Panc1 (cell line): ENCODE measurements around the gene KHDRBS2. TPM values are rescaled to one million over a fixed set of nuclear protein-coding genes. Genes with fewer than 3 reads are reported as not detected.

Experiments used
- ATAC-seq: fragments of 200-7000 bp; cut with Tn5 transposase; 2 replicates; pipeline ENCODE4 v1.9.1; 2020; ENCODE audit warnings: mild to moderate bottlenecking, moderate library complexity
- BruUV-seq: library from RNA; stranded (reverse); fragments of 400-500 nt; replicated peaks from 2 replicates; lab custom pipeline; 2021; lab: Mats Ljungman, UMichigan
- CTCF ChIA-PET: fragments of 300-600 bp; sonication (Branson Sonifier 250); formaldehyde crosslinking; loops from one replicate; lab custom pipeline; 2022; ENCODE audit warnings: antibody characterized with exemption; lab: Charles Lee
- POLR2A ChIA-PET: fragments of 300-600 bp; sonication (Branson Sonifier 250); formaldehyde crosslinking; loops from one replicate; lab custom pipeline; 2022; ENCODE audit warnings: antibody characterized with exemption; lab: Charles Lee
- DNase-seq: peaks from one replicate; pipeline ENCODE4 v3.0.0-alpha.2; 2010; ENCODE audit warnings: low read depth, low spot score
- H3K27ac ChIP-seq: 2 replicates; pipeline ENCODE4 v1.5.1; 2011; ENCODE audit warnings: mild to moderate bottlenecking, low read length, inconsistent platforms
- H3K27me3 ChIP-seq: fragments of 200-500 bp; sonication (Bioruptor generic); 2 replicates; pipeline ENCODE4 v1.6.0; 2014; ENCODE audit warnings: low read length, inconsistent platforms; ENCODE audit not compliant: control insufficient read depth, insufficient read depth
- H3K36me3 ChIP-seq: fragments of 200-500 bp; sonication (Bioruptor generic); 2 replicates; pipeline ENCODE4 v1.5.1; 2014; ENCODE audit warnings: inconsistent platforms, mild to moderate bottlenecking, low read length, moderate library complexity; ENCODE audit not compliant: control insufficient read depth, insufficient read depth
- H3K4me1 ChIP-seq: 2 replicates; pipeline ENCODE4 v1.5.1; 2011; ENCODE audit warnings: inconsistent platforms, mild to moderate bottlenecking, low read length, moderate library complexity; ENCODE audit not compliant: control insufficient read depth, insufficient read depth
- H3K4me3 ChIP-seq, 2 experiments: 2 replicates each; pipeline ENCODE4 v1.5.1; 2011 to 2012; ENCODE audit warnings: low read depth in 2 of 2, low read length in 2 of 2, mild to moderate bottlenecking in 2 of 2, inconsistent platforms in 1 of 2, moderate library complexity in 1 of 2
- H3K9me3 ChIP-seq: fragments of 200-500 bp; sonication (Bioruptor generic); 2 replicates; pipeline ENCODE4 v1.5.1; 2014; ENCODE audit warnings: low read depth, mild to moderate bottlenecking, inconsistent platforms, low read length, moderate library complexity; ENCODE audit not compliant: control insufficient read depth, insufficient read depth
- POLR2AphosphoS5 ChIP-seq: IDR thresholded peaks from 2 replicates; pipeline ENCODE4 v1.6.1; 2012; ENCODE audit warnings: mild to moderate bottlenecking, low read depth, low read length, moderate library complexity
- SIN3A ChIP-seq: IDR thresholded peaks from 2 replicates; pipeline ENCODE4 v1.6.1; 2012; ENCODE audit warnings: low read depth, mild to moderate bottlenecking, low read length, moderate library complexity, borderline replicate concordance; ENCODE audit not compliant: insufficient read depth
- TCF7L2 ChIP-seq: IDR thresholded peaks from 2 replicates; pipeline ENCODE4 v1.6.1; 2011; ENCODE audit warnings: mild to moderate bottlenecking, low read depth, low read length, inconsistent platforms
- in situ Hi-C: cut with HindIII; loops from 2 replicates; pipeline ENCODE4 v1.10.0; 2016; ENCODE audit warnings: low sequenced_read_pairs, low pct_unique_long_range_greater_than_20kb
- intact Hi-C: fragments of 100-400 bp; cut with micrococcal nuclease; formaldehyde crosslinking; loops from one replicate; pipeline ENCODE4 v1.10.0; 2022; ENCODE audit not compliant: unreplicated experiment
- total RNA-seq: library from RNA; stranded (reverse); gene quantifications from one replicate; pipeline ENCODE4 v1.2.1, GENCODE V29; 2021; ENCODE audit not compliant: unreplicated experiment
- TF ChIP-seq, protein P1 (sequence below): fragments of 450-650 bp; IDR thresholded peaks from 2 replicates; pipeline ENCODE4 v1.5.1; 2017; ENCODE audit warnings: mild to moderate bottlenecking
- TF ChIP-seq, protein P2 (sequence below), 2 experiments: IDR thresholded peaks; 2 replicates each; pipeline ENCODE4 v1.6.1; 2011 to 2012; ENCODE audit warnings: low read depth in 2 of 2, control low read depth in 1 of 2, low read length in 1 of 2, mild to moderate bottlenecking in 1 of 2, moderate library complexity in 1 of 2; ENCODE audit not compliant: insufficient read depth in 1 of 2

Gene KHDRBS2
- total RNA-seq, 1 experiment from 2014 or later: not detected

DNA sequence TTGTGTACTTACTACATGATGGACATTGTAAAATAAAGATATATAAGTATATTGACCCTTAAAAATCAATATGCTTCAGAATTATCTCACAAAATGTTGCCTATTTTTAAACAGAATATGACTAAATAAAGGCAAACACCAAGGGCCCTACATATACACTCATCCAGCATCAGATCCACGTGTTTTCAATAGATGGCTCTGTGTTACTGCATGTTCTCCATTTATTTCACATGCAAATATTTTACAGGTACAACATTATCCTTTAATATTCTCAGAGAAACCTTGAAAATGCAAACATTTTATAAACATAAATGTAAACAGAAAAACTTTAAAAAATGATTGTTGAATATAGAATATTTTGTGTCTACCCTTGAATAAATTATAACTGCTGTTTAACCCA lies 2.9 kb upstream of the KHDRBS2 start:
- DNase-seq (no peak), ATAC-seq (no peak)
- in situ Hi-C loops (no loop called here), intact Hi-C loops (no loop called here)
- Histone ChIP-seq H3K27me3 (no peaks in the 10 kb centered on the region), H3K36me3 (no peaks in the 10 kb centered on the region), H3K9me3 (no peaks in the 10 kb centered on the region; the same call in 1 of the 2 replicates), H3K4me3 (no peak overlapping the region), H3K4me1 (no peaks in the 10 kb centered on the region), H3K27ac (no peak overlapping the region)
- POLR2A ChIA-PET: no interaction called here
- BruUV-seq: no TSS peak
- CTCF ChIA-PET: no interaction called here
- TF ChIP-seq, protein P1, sequence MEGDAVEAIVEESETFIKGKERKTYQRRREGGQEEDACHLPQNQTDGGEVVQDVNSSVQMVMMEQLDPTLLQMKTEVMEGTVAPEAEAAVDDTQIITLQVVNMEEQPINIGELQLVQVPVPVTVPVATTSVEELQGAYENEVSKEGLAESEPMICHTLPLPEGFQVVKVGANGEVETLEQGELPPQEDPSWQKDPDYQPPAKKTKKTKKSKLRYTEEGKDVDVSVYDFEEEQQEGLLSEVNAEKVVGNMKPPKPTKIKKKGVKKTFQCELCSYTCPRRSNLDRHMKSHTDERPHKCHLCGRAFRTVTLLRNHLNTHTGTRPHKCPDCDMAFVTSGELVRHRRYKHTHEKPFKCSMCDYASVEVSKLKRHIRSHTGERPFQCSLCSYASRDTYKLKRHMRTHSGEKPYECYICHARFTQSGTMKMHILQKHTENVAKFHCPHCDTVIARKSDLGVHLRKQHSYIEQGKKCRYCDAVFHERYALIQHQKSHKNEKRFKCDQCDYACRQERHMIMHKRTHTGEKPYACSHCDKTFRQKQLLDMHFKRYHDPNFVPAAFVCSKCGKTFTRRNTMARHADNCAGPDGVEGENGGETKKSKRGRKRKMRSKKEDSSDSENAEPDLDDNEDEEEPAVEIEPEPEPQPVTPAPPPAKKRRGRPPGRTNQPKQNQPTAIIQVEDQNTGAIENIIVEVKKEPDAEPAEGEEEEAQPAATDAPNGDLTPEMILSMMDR: no peak
- no peak for TF ChIP-seq SIN3A
- no peak for TF ChIP-seq POLR2AphosphoS5
- TF ChIP-seq TCF7L2: no peak
- TF ChIP-seq, protein P2, sequence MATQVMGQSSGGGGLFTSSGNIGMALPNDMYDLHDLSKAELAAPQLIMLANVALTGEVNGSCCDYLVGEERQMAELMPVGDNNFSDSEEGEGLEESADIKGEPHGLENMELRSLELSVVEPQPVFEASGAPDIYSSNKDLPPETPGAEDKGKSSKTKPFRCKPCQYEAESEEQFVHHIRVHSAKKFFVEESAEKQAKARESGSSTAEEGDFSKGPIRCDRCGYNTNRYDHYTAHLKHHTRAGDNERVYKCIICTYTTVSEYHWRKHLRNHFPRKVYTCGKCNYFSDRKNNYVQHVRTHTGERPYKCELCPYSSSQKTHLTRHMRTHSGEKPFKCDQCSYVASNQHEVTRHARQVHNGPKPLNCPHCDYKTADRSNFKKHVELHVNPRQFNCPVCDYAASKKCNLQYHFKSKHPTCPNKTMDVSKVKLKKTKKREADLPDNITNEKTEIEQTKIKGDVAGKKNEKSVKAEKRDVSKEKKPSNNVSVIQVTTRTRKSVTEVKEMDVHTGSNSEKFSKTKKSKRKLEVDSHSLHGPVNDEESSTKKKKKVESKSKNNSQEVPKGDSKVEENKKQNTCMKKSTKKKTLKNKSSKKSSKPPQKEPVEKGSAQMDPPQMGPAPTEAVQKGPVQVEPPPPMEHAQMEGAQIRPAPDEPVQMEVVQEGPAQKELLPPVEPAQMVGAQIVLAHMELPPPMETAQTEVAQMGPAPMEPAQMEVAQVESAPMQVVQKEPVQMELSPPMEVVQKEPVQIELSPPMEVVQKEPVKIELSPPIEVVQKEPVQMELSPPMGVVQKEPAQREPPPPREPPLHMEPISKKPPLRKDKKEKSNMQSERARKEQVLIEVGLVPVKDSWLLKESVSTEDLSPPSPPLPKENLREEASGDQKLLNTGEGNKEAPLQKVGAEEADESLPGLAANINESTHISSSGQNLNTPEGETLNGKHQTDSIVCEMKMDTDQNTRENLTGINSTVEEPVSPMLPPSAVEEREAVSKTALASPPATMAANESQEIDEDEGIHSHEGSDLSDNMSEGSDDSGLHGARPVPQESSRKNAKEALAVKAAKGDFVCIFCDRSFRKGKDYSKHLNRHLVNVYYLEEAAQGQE (IDR thresholded peaks at IDR 0.05; ENCODE audit: insufficient read depth in 1 of 2, low read depth in 2 of 2, low read length in 1 of 2): no peak

DNA sequence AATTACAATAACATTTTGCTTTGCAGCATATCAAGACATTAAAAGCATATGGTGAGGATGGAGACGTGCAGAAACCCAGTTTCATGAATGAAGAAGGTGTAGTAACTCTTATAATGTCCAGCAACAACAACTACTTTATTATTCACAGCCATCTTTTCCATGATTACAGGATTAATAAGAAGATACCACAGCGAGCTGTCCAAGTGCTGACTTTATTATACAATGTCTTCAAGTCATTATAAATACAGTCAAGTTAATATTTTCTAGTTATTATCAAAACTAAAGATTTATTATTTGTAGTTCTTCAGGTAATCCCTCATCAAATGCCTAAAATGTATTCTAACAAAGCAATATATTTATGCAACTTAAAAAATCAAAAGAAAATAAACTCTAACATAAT lies 2.5 kb upstream of the KHDRBS2 start:
- Histone ChIP-seq H3K4me3 (no peak overlapping the region), H3K36me3 (no peaks in the 10 kb centered on the region), H3K27ac (no peak overlapping the region), H3K9me3 (no peaks in the 10 kb centered on the region; the same call in 1 of the 2 replicates), H3K27me3 (no peaks in the 10 kb centered on the region), H3K4me1 (no peaks in the 10 kb centered on the region)
- ATAC-seq (no peak), DNase-seq (no peak)
- TF ChIP-seq, protein P2 (IDR thresholded peaks at IDR 0.05; ENCODE audit: insufficient read depth in 1 of 2, low read depth in 2 of 2, low read length in 1 of 2): no peak
- TF ChIP-seq TCF7L2 (no peak), SIN3A (no peak), POLR2AphosphoS5 (no peak)
- TF ChIP-seq, protein P1: no peak
- no TSS peak for BruUV-seq
- in situ Hi-C loops (no loop called here), intact Hi-C loops (no loop called here)
- ChIA-PET POLR2A (no interaction called here), CTCF (no interaction called here)
